ENCODE measurements around the gene LPAR1.

LPAR1 gene

DNA sequence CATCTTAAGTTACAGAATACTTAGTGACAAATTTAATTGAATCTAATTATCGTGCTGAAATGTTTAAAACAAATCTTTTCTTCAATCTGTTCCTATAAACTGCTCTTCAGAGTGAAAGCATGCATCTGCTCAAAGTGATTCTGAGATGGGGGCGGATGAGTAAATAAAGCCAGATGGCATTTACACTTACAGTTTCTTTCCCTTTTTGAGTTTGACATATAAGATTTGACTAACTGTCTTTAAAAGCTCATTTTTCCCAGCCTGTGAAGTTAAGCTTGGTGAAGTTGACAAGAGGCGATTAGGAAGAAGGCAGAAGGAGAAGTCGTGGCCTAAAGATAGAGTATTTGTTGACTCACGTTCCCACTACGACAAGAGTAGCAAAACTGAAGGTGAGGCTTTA lies 137.4 kb downstream of the LPAR1 start (continued):
- no peak for TF ChIP-seq GLI2 (tag by site-specific recombination; IDR thresholded peaks at IDR 0.05; ENCODE audit: borderline replicate concordance, low read depth)

DNA sequence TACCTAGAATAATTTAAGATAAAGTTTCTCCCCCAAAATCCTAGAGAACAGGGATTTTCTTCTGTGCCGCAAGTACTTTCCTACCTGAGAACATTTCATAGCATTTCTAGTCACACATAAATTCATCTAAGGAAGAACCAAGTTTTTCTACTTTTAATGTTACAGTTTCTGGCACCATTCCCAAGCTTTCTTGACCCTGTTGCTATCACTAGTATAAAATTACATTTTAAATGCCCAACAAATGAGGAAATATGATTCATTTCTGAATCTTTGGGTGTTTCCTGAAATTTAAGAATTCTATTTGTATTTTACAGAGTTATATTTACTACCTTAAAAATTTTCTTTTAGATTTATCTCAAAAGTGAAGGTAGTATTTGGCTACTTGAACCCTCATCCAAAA lies 137.8 kb downstream of the LPAR1 start:
- ChIA-PET POLR2A (no interaction called here), CTCF (interaction anchor here (0.6 kb wide), 1 partner anchor 901 kb away, joined by 3 read pairs; no protein-coding TSS in a partner anchor)
- no peaks in the 10 kb centered on the region for H3K9me3 ChIP-seq (ENCODE audit: control insufficient read depth, insufficient read depth, low read depth, low read length)
- H3K4me3 ChIP-seq (ENCODE audit: low read depth, low read length): no peak overlapping the region
- no peak for TF ChIP-seq KLF7 (tag by site-specific recombination; IDR thresholded peaks at IDR 0.05; ENCODE audit: borderline replicate concordance)
- TF ChIP-seq, protein P1, sequence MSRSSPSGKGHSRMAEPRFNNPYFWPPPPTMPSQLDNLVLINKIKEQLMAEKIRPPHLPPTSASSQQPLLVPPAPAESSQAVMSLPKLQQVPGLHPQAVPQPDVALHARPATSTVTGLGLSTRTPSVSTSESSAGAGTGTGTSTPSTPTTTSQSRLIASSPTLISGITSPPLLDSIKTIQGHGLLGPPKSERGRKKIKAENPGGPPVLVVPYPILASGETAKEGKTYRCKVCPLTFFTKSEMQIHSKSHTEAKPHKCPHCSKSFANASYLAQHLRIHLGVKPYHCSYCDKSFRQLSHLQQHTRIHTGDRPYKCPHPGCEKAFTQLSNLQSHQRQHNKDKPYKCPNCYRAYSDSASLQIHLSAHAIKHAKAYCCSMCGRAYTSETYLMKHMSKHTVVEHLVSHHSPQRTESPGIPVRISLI (tag by site-specific recombination; IDR thresholded peaks at IDR 0.05): no peak
- TF ChIP-seq ZNF202 (tag by site-specific recombination; IDR thresholded peaks at IDR 0.05; ENCODE audit: borderline replicate concordance): no peak
- no peak for TF ChIP-seq TRIM28 (IDR thresholded peaks at IDR 0.05; ENCODE audit: borderline replicate concordance, low read length)
- no peak for TF ChIP-seq ZNF777 (tag by site-specific recombination; IDR thresholded peaks at IDR 0.05; ENCODE audit: borderline replicate concordance)
- TF ChIP-seq ZNF76 (tag by site-specific recombination; IDR thresholded peaks at IDR 0.05; ENCODE audit: borderline replicate concordance, low read depth): no peak
- no peak for TF ChIP-seq ZFP3 (tag by site-specific recombination; IDR thresholded peaks at IDR 0.05; ENCODE audit: low read depth)
- no peak for TF ChIP-seq MYNN (tag by site-specific recombination; IDR thresholded peaks at IDR 0.05; ENCODE audit: borderline replicate concordance)
- no peak for TF ChIP-seq ZNF391 (tag by site-specific recombination; IDR thresholded peaks at IDR 0.05; ENCODE audit: borderline replicate concordance, low read depth)
- TF ChIP-seq ZNF350 (tag by site-specific recombination; IDR thresholded peaks at IDR 0.05): no peak
- no peak overlapping the region for H3K27ac ChIP-seq (ENCODE audit: extremely low read depth, low read depth, low read length)
- no peaks in the 10 kb centered on the region for H3K4me1 ChIP-seq (ENCODE audit: control insufficient read depth, insufficient read depth, low read length)
- H3K36me3 ChIP-seq (ENCODE audit: control insufficient read depth in 2 of 2, insufficient read depth in 1 of 2, low read length in 2 of 2): no peaks in the 10 kb centered on the region

DNA sequence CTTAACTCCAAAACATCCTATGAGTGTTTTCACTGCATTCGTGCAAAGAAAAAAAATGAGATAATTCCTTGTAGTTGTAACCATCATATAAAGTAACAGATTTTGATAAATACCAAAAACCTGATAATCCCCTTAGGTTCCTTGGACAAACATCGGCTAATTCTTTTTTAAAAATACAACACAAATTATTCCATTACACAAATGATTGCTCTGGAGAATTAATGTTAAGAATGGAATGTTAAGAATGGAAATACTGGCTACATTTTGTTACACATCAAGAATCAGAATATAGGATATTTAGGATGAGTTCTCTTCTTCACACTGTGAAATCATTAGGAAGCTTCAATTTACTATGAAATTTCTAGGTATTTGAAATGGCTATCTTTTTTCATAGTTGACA lies 139.4 kb downstream of the LPAR1 start:
- Histone ChIP-seq H3K27ac (ENCODE audit: extremely low read depth, low read depth, low read length) (no peak overlapping the region), H3K4me1 (ENCODE audit: control insufficient read depth, insufficient read depth, low read length) (no peaks in the 10 kb centered on the region), H3K36me3 (ENCODE audit: control insufficient read depth in 2 of 2, insufficient read depth in 1 of 2, low read length in 2 of 2) (no peaks in the 10 kb centered on the region), H3K4me3 (ENCODE audit: low read depth, low read length) (no peak overlapping the region), H3K9me3 (ENCODE audit: control insufficient read depth, insufficient read depth, low read depth, low read length) (no peaks in the 10 kb centered on the region)
- ChIA-PET CTCF (interaction anchor here (0.8 kb wide), 1 partner anchor 64 kb away, joined by 3 read pairs; no protein-coding TSS in a partner anchor), POLR2A (no interaction called here)
- TF ChIP-seq ZNF843 (tag by site-specific recombination; IDR thresholded peaks at IDR 0.05) (no peak), ZBTB17 (tag by site-specific recombination; IDR thresholded peaks at IDR 0.05) (no peak), ZNF223 (tag by site-specific recombination; IDR thresholded peaks at IDR 0.05) (no peak), ZNF2 (tag by site-specific recombination; IDR thresholded peaks at IDR 0.05) (no peak), ZNF624 (tag by site-specific recombination; IDR thresholded peaks at IDR 0.05) (no peak), FEZF1 (tag by site-specific recombination; IDR thresholded peaks at IDR 0.05) (no peak), ZNF311 (tag by site-specific recombination; IDR thresholded peaks at IDR 0.05; ENCODE audit: borderline replicate concordance) (no peak), ZNF529 (tag by site-specific recombination; IDR thresholded peaks at IDR 0.05; ENCODE audit: insufficient replicate concordance) (no peak), KLF7 (tag by site-specific recombination; IDR thresholded peaks at IDR 0.05; ENCODE audit: borderline replicate concordance) (no peak)
- TF ChIP-seq, protein P2, sequence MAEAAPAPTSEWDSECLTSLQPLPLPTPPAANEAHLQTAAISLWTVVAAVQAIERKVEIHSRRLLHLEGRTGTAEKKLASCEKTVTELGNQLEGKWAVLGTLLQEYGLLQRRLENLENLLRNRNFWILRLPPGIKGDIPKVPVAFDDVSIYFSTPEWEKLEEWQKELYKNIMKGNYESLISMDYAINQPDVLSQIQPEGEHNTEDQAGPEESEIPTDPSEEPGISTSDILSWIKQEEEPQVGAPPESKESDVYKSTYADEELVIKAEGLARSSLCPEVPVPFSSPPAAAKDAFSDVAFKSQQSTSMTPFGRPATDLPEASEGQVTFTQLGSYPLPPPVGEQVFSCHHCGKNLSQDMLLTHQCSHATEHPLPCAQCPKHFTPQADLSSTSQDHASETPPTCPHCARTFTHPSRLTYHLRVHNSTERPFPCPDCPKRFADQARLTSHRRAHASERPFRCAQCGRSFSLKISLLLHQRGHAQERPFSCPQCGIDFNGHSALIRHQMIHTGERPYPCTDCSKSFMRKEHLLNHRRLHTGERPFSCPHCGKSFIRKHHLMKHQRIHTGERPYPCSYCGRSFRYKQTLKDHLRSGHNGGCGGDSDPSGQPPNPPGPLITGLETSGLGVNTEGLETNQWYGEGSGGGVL (tag by site-specific recombination; IDR thresholded peaks at IDR 0.05): no peak
- TF ChIP-seq, protein P3, sequence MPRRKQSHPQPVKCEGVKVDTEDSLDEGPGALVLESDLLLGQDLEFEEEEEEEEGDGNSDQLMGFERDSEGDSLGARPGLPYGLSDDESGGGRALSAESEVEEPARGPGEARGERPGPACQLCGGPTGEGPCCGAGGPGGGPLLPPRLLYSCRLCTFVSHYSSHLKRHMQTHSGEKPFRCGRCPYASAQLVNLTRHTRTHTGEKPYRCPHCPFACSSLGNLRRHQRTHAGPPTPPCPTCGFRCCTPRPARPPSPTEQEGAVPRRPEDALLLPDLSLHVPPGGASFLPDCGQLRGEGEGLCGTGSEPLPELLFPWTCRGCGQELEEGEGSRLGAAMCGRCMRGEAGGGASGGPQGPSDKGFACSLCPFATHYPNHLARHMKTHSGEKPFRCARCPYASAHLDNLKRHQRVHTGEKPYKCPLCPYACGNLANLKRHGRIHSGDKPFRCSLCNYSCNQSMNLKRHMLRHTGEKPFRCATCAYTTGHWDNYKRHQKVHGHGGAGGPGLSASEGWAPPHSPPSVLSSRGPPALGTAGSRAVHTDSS (tag by site-specific recombination; IDR thresholded peaks at IDR 0.05): no peak
- TF ChIP-seq, protein P4, sequence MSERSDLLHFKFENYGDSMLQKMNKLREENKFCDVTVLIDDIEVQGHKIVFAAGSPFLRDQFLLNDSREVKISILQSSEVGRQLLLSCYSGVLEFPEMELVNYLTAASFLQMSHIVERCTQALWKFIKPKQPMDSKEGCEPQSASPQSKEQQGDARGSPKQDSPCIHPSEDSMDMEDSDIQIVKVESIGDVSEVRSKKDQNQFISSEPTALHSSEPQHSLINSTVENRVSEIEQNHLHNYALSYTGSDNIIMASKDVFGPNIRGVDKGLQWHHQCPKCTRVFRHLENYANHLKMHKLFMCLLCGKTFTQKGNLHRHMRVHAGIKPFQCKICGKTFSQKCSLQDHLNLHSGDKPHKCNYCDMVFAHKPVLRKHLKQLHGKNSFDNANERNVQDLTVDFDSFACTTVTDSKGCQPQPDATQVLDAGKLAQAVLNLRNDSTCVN (tag by site-specific recombination; optimal IDR thresholded peaks at IDR 0.05): no peak
- TF ChIP-seq, protein P5, sequence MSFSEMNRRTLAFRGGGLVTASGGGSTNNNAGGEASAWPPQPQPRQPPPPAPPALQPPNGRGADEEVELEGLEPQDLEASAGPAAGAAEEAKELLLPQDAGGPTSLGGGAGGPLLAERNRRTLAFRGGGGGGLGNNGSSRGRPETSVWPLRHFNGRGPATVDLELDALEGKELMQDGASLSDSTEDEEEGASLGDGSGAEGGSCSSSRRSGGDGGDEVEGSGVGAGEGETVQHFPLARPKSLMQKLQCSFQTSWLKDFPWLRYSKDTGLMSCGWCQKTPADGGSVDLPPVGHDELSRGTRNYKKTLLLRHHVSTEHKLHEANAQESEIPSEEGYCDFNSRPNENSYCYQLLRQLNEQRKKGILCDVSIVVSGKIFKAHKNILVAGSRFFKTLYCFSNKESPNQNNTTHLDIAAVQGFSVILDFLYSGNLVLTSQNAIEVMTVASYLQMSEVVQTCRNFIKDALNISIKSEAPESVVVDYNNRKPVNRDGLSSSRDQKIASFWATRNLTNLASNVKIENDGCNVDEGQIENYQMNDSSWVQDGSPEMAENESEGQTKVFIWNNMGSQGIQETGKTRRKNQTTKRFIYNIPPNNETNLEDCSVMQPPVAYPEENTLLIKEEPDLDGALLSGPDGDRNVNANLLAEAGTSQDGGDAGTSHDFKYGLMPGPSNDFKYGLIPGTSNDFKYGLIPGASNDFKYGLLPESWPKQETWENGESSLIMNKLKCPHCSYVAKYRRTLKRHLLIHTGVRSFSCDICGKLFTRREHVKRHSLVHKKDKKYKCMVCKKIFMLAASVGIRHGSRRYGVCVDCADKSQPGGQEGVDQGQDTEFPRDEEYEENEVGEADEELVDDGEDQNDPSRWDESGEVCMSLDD (tag by site-specific recombination; IDR thresholded peaks at IDR 0.05): no peak
